HG03575 (cell line): ENCODE data around the gene SLC2A6.

Source experiments
- ATAC-seq: cut with Tn5 transposase; IDR thresholded peaks from one replicate; pipeline ENCODE4 v1.9.1; 2021; ENCODE audit not compliant: unreplicated experiment, insufficient number of reproducible peaks, low FRiP score; ENCODE audit errors: extremely low read depth

Gene SLC2A6

GRCh38 chr9:133516961-133517350 lies 38.1 kb upstream of the SLC2A6 start:
- ATAC-seq: no peak

GRCh38 chr9:133516256-133516960 lies 37.5 kb upstream of the SLC2A6 start:
- no peak for ATAC-seq

GRCh38 chr9:133515615-133516255 lies 36.8 kb upstream of the SLC2A6 start:
- no peak for ATAC-seq

- no peak for ATAC-seq
Observed at GRCh38 chr9:133515240-133515610, 36.3 kb upstream of the SLC2A6 start.

- no peak for ATAC-seq
Observed at GRCh38 chr9:133514460-133515239, 35.8 kb upstream of the SLC2A6 start.

GRCh38 chr9:133513214-133514100 lies 34.6 kb upstream of the SLC2A6 start:
- no peak for ATAC-seq

- ATAC-seq: no peak
Observed at GRCh38 chr9:133512253-133513213, 33.6 kb upstream of the SLC2A6 start.

- ATAC-seq: no peak
Observed at GRCh38 chr9:133511607-133512006, 32.7 kb upstream of the SLC2A6 start.

GRCh38 chr9:133510926-133511505 lies 32.1 kb upstream of the SLC2A6 start:
- ATAC-seq: no peak

- no peak for ATAC-seq
Observed at GRCh38 chr9:133509179-133510083, 30.5 kb upstream of the SLC2A6 start.

- ATAC-seq: no peak
Observed at GRCh38 chr9:133508046-133508445, 29.1 kb upstream of the SLC2A6 start.

GRCh38 chr9:133507246-133507965 lies 28.5 kb upstream of the SLC2A6 start:
- ATAC-seq: no peak

GRCh38 chr9:133506653-133507038 lies 27.7 kb upstream of the SLC2A6 start:
- no peak for ATAC-seq

- no peak for ATAC-seq
Observed at GRCh38 chr9:133505901-133506652, 27.2 kb upstream of the SLC2A6 start.

GRCh38 chr9:133505186-133505830 lies 26.4 kb upstream of the SLC2A6 start:
- ATAC-seq: no peak
